ENCODE measurements around the gene TTC7B. TPM values are rescaled to one million over a fixed set of nuclear protein-coding genes. Genes with fewer than 3 reads are reported as not detected.
A peak's percentile ranks its signal among the peaks of the same experiment; 100 is the strongest.

TTC7B gene
- total and polyA plus RNA-seq, 2 experiments from 2014 or later, result 7.9 to 28.6 TPM

DNA sequence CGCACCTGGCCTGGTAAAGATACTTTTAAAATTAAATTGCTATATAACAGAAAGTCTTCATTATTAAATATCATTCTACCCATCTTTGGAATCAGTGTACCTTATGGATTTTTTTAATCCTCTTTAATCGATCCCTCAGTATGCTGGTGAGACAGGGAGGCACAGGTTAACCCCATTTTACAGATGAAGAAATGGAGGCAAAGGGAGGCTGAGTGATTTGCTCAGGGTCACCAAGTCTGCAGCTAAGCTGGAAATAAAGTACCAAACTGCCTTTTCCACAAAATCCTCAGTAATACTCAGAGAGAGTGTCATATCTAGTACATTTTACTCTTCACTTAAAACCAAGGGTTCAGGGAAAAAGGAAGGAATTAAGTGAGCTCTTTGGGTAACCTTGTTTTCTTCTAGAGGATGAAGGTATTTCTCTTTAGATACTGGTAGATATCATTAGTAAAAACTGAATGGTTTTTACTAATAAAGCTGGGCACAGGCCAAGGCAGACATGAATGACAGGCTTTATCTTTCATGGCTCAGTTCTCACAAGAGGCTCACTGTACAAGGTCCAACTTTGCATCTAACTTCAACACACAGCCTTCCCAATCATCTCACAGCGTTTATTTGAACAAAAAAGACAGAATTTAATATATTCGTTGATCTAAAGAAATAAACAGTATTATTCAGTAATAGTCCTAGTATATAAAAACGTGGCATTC is 35.3 kb upstream of the TTC7B start:
- H3K27me3 ChIP-seq (ENCODE audit: insufficient read depth), result no peaks in the 10 kb centered on the region
- TF ChIP-seq STAT1 (IDR thresholded peaks at IDR 0.05; ENCODE audit: unreplicated experiment), result no peak
- TF ChIP-seq, protein P1, sequence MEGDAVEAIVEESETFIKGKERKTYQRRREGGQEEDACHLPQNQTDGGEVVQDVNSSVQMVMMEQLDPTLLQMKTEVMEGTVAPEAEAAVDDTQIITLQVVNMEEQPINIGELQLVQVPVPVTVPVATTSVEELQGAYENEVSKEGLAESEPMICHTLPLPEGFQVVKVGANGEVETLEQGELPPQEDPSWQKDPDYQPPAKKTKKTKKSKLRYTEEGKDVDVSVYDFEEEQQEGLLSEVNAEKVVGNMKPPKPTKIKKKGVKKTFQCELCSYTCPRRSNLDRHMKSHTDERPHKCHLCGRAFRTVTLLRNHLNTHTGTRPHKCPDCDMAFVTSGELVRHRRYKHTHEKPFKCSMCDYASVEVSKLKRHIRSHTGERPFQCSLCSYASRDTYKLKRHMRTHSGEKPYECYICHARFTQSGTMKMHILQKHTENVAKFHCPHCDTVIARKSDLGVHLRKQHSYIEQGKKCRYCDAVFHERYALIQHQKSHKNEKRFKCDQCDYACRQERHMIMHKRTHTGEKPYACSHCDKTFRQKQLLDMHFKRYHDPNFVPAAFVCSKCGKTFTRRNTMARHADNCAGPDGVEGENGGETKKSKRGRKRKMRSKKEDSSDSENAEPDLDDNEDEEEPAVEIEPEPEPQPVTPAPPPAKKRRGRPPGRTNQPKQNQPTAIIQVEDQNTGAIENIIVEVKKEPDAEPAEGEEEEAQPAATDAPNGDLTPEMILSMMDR (conservative IDR thresholded peaks at IDR 0.05; ENCODE audit: low read depth in 2 of 2), result no peak
- TF ChIP-seq POLR2AphosphoS5 (IDR thresholded peaks at IDR 0.05; ENCODE audit: low read depth), result no peak
- TF ChIP-seq JUNB (IDR thresholded peaks at IDR 0.05; ENCODE audit: unreplicated experiment), result no peak
- TF ChIP-seq ZNF331 (CRISPR knock-in tag; IDR thresholded peaks at IDR 0.05; ENCODE audit: low read depth), result no peak
- no peak for TF ChIP-seq EZH2 (IDR thresholded peaks at IDR 0.05; ENCODE audit: low read depth, unreplicated experiment)
- TF ChIP-seq, protein P2, sequence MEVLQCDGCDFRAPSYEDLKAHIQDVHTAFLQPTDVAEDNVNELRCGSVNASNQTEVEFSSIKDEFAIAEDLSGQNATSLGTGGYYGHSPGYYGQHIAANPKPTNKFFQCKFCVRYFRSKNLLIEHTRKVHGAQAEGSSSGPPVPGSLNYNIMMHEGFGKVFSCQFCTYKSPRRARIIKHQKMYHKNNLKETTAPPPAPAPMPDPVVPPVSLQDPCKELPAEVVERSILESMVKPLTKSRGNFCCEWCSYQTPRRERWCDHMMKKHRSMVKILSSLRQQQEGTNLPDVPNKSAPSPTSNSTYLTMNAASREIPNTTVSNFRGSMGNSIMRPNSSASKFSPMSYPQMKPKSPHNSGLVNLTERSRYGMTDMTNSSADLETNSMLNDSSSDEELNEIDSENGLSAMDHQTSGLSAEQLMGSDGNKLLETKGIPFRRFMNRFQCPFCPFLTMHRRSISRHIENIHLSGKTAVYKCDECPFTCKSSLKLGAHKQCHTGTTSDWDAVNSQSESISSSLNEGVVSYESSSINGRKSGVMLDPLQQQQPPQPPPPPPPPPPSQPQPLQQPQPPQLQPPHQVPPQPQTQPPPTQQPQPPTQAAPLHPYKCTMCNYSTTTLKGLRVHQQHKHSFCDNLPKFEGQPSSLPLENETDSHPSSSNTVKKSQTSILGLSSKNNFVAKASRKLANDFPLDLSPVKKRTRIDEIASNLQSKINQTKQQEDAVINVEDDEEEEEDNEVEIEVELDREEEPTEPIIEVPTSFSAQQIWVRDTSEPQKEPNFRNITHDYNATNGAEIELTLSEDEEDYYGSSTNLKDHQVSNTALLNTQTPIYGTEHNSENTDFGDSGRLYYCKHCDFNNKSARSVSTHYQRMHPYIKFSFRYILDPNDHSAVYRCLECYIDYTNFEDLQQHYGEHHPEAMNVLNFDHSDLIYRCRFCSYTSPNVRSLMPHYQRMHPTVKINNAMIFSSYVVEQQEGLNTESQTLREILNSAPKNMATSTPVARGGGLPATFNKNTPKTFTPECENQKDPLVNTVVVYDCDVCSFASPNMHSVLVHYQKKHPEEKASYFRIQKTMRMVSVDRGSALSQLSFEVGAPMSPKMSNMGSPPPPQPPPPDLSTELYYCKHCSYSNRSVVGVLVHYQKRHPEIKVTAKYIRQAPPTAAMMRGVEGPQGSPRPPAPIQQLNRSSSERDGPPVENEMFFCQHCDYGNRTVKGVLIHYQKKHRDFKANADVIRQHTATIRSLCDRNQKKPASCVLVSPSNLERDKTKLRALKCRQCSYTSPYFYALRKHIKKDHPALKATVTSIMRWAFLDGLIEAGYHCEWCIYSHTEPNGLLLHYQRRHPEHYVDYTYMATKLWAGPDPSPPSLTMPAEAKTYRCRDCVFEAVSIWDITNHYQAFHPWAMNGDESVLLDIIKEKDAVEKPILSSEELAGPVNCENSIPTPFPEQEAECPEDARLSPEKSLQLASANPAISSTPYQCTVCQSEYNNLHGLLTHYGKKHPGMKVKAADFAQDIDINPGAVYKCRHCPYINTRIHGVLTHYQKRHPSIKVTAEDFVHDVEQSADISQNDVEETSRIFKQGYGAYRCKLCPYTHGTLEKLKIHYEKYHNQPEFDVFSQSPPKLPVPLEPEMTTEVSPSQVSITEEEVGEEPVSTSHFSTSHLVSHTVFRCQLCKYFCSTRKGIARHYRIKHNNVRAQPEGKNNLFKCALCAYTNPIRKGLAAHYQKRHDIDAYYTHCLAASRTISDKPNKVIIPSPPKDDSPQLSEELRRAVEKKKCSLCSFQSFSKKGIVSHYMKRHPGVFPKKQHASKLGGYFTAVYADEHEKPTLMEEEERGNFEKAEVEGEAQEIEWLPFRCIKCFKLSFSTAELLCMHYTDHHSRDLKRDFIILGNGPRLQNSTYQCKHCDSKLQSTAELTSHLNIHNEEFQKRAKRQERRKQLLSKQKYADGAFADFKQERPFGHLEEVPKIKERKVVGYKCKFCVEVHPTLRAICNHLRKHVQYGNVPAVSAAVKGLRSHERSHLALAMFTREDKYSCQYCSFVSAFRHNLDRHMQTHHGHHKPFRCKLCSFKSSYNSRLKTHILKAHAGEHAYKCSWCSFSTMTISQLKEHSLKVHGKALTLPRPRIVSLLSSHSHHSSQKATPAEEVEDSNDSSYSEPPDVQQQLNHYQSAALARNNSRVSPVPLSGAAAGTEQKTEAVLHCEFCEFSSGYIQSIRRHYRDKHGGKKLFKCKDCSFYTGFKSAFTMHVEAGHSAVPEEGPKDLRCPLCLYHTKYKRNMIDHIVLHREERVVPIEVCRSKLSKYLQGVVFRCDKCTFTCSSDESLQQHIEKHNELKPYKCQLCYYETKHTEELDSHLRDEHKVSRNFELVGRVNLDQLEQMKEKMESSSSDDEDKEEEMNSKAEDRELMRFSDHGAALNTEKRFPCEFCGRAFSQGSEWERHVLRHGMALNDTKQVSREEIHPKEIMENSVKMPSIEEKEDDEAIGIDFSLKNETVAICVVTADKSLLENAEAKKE (CRISPR knock-in tag; IDR thresholded peaks at IDR 0.05), result no peak
- TF ChIP-seq CREB1 (CRISPR knock-in tag; IDR thresholded peaks at IDR 0.05; ENCODE audit: low read depth), result no peak
- no peak for TF ChIP-seq ZNF114 (CRISPR knock-in tag; IDR thresholded peaks at IDR 0.05)
- TF ChIP-seq, protein P3, sequence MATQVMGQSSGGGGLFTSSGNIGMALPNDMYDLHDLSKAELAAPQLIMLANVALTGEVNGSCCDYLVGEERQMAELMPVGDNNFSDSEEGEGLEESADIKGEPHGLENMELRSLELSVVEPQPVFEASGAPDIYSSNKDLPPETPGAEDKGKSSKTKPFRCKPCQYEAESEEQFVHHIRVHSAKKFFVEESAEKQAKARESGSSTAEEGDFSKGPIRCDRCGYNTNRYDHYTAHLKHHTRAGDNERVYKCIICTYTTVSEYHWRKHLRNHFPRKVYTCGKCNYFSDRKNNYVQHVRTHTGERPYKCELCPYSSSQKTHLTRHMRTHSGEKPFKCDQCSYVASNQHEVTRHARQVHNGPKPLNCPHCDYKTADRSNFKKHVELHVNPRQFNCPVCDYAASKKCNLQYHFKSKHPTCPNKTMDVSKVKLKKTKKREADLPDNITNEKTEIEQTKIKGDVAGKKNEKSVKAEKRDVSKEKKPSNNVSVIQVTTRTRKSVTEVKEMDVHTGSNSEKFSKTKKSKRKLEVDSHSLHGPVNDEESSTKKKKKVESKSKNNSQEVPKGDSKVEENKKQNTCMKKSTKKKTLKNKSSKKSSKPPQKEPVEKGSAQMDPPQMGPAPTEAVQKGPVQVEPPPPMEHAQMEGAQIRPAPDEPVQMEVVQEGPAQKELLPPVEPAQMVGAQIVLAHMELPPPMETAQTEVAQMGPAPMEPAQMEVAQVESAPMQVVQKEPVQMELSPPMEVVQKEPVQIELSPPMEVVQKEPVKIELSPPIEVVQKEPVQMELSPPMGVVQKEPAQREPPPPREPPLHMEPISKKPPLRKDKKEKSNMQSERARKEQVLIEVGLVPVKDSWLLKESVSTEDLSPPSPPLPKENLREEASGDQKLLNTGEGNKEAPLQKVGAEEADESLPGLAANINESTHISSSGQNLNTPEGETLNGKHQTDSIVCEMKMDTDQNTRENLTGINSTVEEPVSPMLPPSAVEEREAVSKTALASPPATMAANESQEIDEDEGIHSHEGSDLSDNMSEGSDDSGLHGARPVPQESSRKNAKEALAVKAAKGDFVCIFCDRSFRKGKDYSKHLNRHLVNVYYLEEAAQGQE (IDR thresholded peaks at IDR 0.05; ENCODE audit: unreplicated experiment), result no peak
- Mint-ChIP-seq H3K9me3 (no peaks in the 10 kb centered on the region), H3K4me1 (peaks cover 2% of the 10 kb centered on the region; the same call in 1 of the 3 replicates), H3K27ac (no peak overlapping the region), H3K27me3 (ENCODE audit: insufficient read depth, low read depth, poor library complexity) (no peaks in the 10 kb centered on the region), H3K4me3 (no peak overlapping the region), H3K36me3 (ENCODE audit: low read depth) (no peaks in the 10 kb centered on the region)
- no peak overlapping the region for H2AFZ ChIP-seq
- DNase-seq (ENCODE audit: low spot score), result no peak
- peaks cover 2% of the 10 kb centered on the region; the same call in 1 of the 2 replicates for H3K9me2 ChIP-seq (ENCODE audit: insufficient read depth)
- no peak overlapping the region for H3K4me2 ChIP-seq
- no peaks in the 10 kb centered on the region for H3K36me3 ChIP-seq (ENCODE audit: insufficient read depth)
- H3K27ac ChIP-seq (ENCODE audit: low read depth), result peak overlapping the region; percentile 39; the same call in 1 of the 2 replicates
- no peaks in the 10 kb centered on the region for H3F3A ChIP-seq (replicated peaks; ENCODE audit: low read depth)
- no peak for ATAC-seq
- H3K79me2 ChIP-seq (replicated peaks; ENCODE audit: insufficient read depth), result no peaks in the 10 kb centered on the region
- H3K4me1 ChIP-seq (ENCODE audit: insufficient read depth), result no peaks in the 10 kb centered on the region
- H3K4me3 ChIP-seq, result no peak overlapping the region
- H4K20me1 ChIP-seq (replicated peaks; ENCODE audit: insufficient read depth), result no peaks in the 10 kb centered on the region

Measured in GM23338 (cell line).